ENCODE data around the gene JARID2. TPM values are rescaled to one million over a fixed set of nuclear protein-coding genes. Genes with fewer than 3 reads are reported as not detected.

JARID2 gene
- total and polyA plus RNA-seq, 2 of the 4 experiments (the other 2 are of a cell fraction): 9.6 to 12.9 TPM

GRCh38 chr6:15366879-15367278 lies 121.0 kb downstream of the JARID2 start:
- peaks cover 17% of the 10 kb centered on the region for H3K9me1 ChIP-seq (ENCODE audit: insufficient read depth, low read length)
- no CpG with 5 or more reads among the region's 2 CpGs for WGBS, 2 experiments (ENCODE audit: extremely low coverage in 2 of 2, insufficient read length in 1 of 2)
- dilution Hi-C loops (cut with HindIII; ENCODE audit: low sequenced_read_pairs, unreplicated experiment) (no loop called here), intact Hi-C loops (cut with micrococcal nuclease) (no loop called here), in situ Hi-C loops (cut with MboI; ENCODE audit: low sequenced_read_pairs) (no loop called here)
- peaks cover 36 to 92% of the 10 kb centered on the region in 2 experiments; a peak in 3 of 4 replicates for H3K79me1 ChIP-seq (ENCODE audit: low read depth in 1 of 2, low read length in 2 of 2)
- no peak overlapping the region for H2BK5ac ChIP-seq (ENCODE audit: low read depth, low read length, poor library complexity, severe bottlenecking)
- no peaks in the 10 kb centered on the region for H3K9me3 ChIP-seq (ENCODE audit: control insufficient read depth, insufficient read depth, low read length)
- H2BK15ac ChIP-seq (ENCODE audit: low read depth, low read length): no peak overlapping the region
- H3K36me3 ChIP-seq (ENCODE audit: control insufficient read depth, insufficient read depth, low read length): no peaks in the 10 kb centered on the region
- peaks cover 17% of the 10 kb centered on the region for H3K4me1 ChIP-seq (ENCODE audit: control insufficient read depth, insufficient read depth, low read length)
- no peak overlapping the region for H3K23ac ChIP-seq (ENCODE audit: low read depth, low read length)
- no peak overlapping the region for H3K14ac ChIP-seq (replicated peaks; ENCODE audit: low read depth, low read length)
- POLR2A ChIA-PET (ENCODE audit: unreplicated experiment): no interaction called here
- H2AK9ac ChIP-seq (replicated peaks; ENCODE audit: low read depth, low read length, poor library complexity): no peak overlapping the region
- peaks cover 95% of the 10 kb centered on the region for H4K20me1 ChIP-seq (ENCODE audit: insufficient read depth, low read length)
- H2BK20ac ChIP-seq (ENCODE audit: low read depth, low read length): no peak overlapping the region
- CTCF ChIA-PET: no interaction called here
- H2AK5ac ChIP-seq (ENCODE audit: low read depth, low read length): no peak overlapping the region
- H3K4ac ChIP-seq (ENCODE audit: low read depth, low read length): no peak overlapping the region
- H3K4me2 ChIP-seq (ENCODE audit: low read depth, low read length): no peak overlapping the region
- BruUV-seq (replicated peaks): no TSS peak
- H4K8ac ChIP-seq (ENCODE audit: low read depth in 2 of 2, low read length in 2 of 2): no peak overlapping the region
- H4K91ac ChIP-seq (ENCODE audit: insufficient read depth, low read depth, low read length): no peak overlapping the region
- ATAC-seq (ENCODE audit: low read depth): no peak
- H3K56ac ChIP-seq (ENCODE audit: extremely low read depth, insufficient read depth, low read length): no peak overlapping the region
- DNase-seq: no peak
- H4K5ac ChIP-seq (ENCODE audit: low read depth, low read length): no peak overlapping the region
- H3K9ac ChIP-seq (ENCODE audit: low read depth, low read length): no peak overlapping the region
- H3K4me3 ChIP-seq (ENCODE audit: insufficient read depth, low read depth, low read length): no peak overlapping the region
- H2AFZ ChIP-seq (replicated peaks; ENCODE audit: low read length, poor library complexity): no peak overlapping the region
- no peak overlapping the region for H2BK120ac ChIP-seq (ENCODE audit: low read depth, low read length)
- no peaks in the 10 kb centered on the region for H3K27me3 ChIP-seq (ENCODE audit: control insufficient read depth, insufficient read depth, low read length)
- no peak overlapping the region for H3K27ac ChIP-seq (ENCODE audit: insufficient read depth, low read length)
- TF ChIP-seq CTCF (conservative IDR thresholded peaks at IDR 0.05; ENCODE audit: low read depth, low read length): no peak
- no peak for TF ChIP-seq SMC3 (IDR thresholded peaks at IDR 0.05; ENCODE audit: low read depth, low read length)
- no peak for TF ChIP-seq RAD21 (IDR thresholded peaks at IDR 0.05; ENCODE audit: low read length)
- no peak for TF ChIP-seq ELK1 (IDR thresholded peaks at IDR 0.05; ENCODE audit: borderline replicate concordance, low read depth, low read length)
- TF ChIP-seq MAFK (IDR thresholded peaks at IDR 0.05; ENCODE audit: low read depth, low read length): no peak
- TF ChIP-seq MXI1 (IDR thresholded peaks at IDR 0.05; ENCODE audit: borderline replicate concordance, low read depth, low read length): no peak
- no peak for TF ChIP-seq RCOR1 (IDR thresholded peaks at IDR 0.05; ENCODE audit: insufficient replicate concordance, low read length)
- no peak for TF ChIP-seq CHD1 (IDR thresholded peaks at IDR 0.05; ENCODE audit: low read depth, low read length)
- TF ChIP-seq BHLHE40 (IDR thresholded peaks at IDR 0.05; ENCODE audit: low read depth, low read length): no peak
- no peak for TF ChIP-seq MAZ (IDR thresholded peaks at IDR 0.05; ENCODE audit: borderline replicate concordance, low read depth, low read length)
- no peak for TF ChIP-seq NFE2L2 (IDR thresholded peaks at IDR 0.05; ENCODE audit: low read depth, low read length)
- TF ChIP-seq USF2 (IDR thresholded peaks at IDR 0.05; ENCODE audit: low read depth, low read length): no peak
- TF ChIP-seq POLR2A (IDR thresholded peaks at IDR 0.05; ENCODE audit: low read depth, low read length): no peak
- no peak for TF ChIP-seq CEBPB (IDR thresholded peaks at IDR 0.05; ENCODE audit: low read depth, low read length)
- TF ChIP-seq RFX5 (IDR thresholded peaks at IDR 0.05; ENCODE audit: low read depth, low read length): no peak
- no peak for TF ChIP-seq FOS (IDR thresholded peaks at IDR 0.05; ENCODE audit: low read depth, low read length)
- H3K18ac ChIP-seq (ENCODE audit: low read depth, low read length): no peak overlapping the region
